SK-N-SH (cell line): ENCODE data around the gene CTAGE9.
"Not testable (repeated sequence)": the region's sequence is repeated elsewhere in the genome, so short reads cannot be mapped to it uniquely, and the experiment has no call there.

ENCODE experiments used
- CTCF ChIP-seq: fragments of 200-600 bp; sonication (generic); IDR thresholded peaks from 2 replicates; pipeline ENCODE4 v1.6.1; 2017; ENCODE audit warnings: antibody characterized with exemption, mild to moderate bottlenecking, moderate library complexity
- ELF1 ChIP-seq: IDR thresholded peaks from 2 replicates; pipeline ENCODE4 v1.4.0; 2012
- MEF2A ChIP-seq: IDR thresholded peaks from 2 replicates; pipeline ENCODE4 v1.4.0; 2012; ENCODE audit warnings: low read depth, borderline replicate concordance
- NFIC ChIP-seq: IDR thresholded peaks from 2 replicates; pipeline ENCODE4 v1.4.0; 2012; ENCODE audit warnings: borderline replicate concordance
- REST ChIP-seq: IDR thresholded peaks from 2 replicates; pipeline ENCODE4 v1.6.1; 2012; ENCODE audit warnings: mild to moderate bottlenecking, low read depth, low read length, moderate library complexity
- TF ChIP-seq, protein P1 (sequence below): IDR thresholded peaks from 2 replicates; pipeline ENCODE4 v1.4.0; 2012; ENCODE audit warnings: low read depth, borderline replicate concordance

- not testable (repeated sequence) for TF ChIP-seq CTCF, MEF2A, REST, NFIC, ELF1
- TF ChIP-seq, protein P1, sequence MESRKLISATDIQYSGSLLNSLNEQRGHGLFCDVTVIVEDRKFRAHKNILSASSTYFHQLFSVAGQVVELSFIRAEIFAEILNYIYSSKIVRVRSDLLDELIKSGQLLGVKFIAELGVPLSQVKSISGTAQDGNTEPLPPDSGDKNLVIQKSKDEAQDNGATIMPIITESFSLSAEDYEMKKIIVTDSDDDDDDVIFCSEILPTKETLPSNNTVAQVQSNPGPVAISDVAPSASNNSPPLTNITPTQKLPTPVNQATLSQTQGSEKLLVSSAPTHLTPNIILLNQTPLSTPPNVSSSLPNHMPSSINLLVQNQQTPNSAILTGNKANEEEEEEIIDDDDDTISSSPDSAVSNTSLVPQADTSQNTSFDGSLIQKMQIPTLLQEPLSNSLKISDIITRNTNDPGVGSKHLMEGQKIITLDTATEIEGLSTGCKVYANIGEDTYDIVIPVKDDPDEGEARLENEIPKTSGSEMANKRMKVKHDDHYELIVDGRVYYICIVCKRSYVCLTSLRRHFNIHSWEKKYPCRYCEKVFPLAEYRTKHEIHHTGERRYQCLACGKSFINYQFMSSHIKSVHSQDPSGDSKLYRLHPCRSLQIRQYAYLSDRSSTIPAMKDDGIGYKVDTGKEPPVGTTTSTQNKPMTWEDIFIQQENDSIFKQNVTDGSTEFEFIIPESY: not testable (repeated sequence)
Measured at GRCh38 chr6:131715567-131715966, 4.8 kb upstream of the CTAGE9 start.
